ENCODE data around the gene LRP1B.

DNA sequence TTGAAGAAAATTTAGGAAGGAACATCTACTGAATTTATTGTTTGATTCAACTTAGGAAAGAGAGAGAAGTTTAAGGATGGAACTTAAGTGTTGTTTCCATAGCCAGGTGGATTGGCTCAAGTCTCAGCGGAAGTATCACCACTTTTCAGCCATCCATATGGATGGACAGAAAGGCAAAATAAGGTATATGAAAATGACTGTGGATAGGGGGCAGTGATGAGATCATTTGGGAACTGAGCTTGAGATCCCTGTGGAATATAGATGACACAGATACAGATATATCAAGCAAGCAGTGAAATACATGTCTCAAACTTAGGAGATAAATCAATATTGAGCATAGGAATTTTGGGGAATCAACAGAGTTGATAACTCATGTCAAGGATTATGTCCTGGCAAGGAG lies 1887.9 kb downstream of the LRP1B start:
- TF ChIP-seq EZH2 (IDR thresholded peaks at IDR 0.05; ENCODE audit: borderline replicate concordance, low read length), result no peak
- TF ChIP-seq, protein P1, sequence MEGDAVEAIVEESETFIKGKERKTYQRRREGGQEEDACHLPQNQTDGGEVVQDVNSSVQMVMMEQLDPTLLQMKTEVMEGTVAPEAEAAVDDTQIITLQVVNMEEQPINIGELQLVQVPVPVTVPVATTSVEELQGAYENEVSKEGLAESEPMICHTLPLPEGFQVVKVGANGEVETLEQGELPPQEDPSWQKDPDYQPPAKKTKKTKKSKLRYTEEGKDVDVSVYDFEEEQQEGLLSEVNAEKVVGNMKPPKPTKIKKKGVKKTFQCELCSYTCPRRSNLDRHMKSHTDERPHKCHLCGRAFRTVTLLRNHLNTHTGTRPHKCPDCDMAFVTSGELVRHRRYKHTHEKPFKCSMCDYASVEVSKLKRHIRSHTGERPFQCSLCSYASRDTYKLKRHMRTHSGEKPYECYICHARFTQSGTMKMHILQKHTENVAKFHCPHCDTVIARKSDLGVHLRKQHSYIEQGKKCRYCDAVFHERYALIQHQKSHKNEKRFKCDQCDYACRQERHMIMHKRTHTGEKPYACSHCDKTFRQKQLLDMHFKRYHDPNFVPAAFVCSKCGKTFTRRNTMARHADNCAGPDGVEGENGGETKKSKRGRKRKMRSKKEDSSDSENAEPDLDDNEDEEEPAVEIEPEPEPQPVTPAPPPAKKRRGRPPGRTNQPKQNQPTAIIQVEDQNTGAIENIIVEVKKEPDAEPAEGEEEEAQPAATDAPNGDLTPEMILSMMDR (IDR thresholded peaks at IDR 0.05; ENCODE audit: low read length), result no peak
